Fibroblast of mammary gland (primary cell): ENCODE results near the gene NTN1.

Experiments used
- DNase-seq: peaks from one replicate; pipeline ENCODE4 v3.0.0-alpha.2; 2010; ENCODE audit warnings: low read depth
- H3K4me3 ChIP-seq: 2 replicates; pipeline ENCODE4 v1.5.1; 2011; ENCODE audit warnings: low read depth, mild to moderate bottlenecking, low read length, moderate library complexity; ENCODE audit not compliant: control insufficient read depth
- CTCF ChIP-seq: conservative IDR thresholded peaks from 2 replicates; pipeline ENCODE4 v1.5.1; 2011; ENCODE audit warnings: low read depth, low read length, inconsistent platforms; ENCODE audit not compliant: control insufficient read depth, insufficient read depth

Gene NTN1

GRCh38 chr17:9036336-9036735 lies 15.0 kb downstream of the NTN1 start:
- no peak for DNase-seq
- no peak overlapping the region for H3K4me3 ChIP-seq
- no peak for TF ChIP-seq CTCF

- no peak overlapping the region for H3K4me3 ChIP-seq
- no peak for TF ChIP-seq CTCF
- DNase-seq = no peak
These were observed 16.4 kb downstream of the NTN1 start for GRCh38 chr17:9037736-9038135.

- no peak for DNase-seq
- no peak overlapping the region for H3K4me3 ChIP-seq
- no peak for TF ChIP-seq CTCF
These were observed 17.1 kb downstream of the NTN1 start for GRCh38 chr17:9038380-9038779.

GRCh38 chr17:9044772-9045463 lies 23.6 kb downstream of the NTN1 start:
- H3K4me3 ChIP-seq = no peak overlapping the region
- no peak for DNase-seq
- no peak for TF ChIP-seq CTCF

GRCh38 chr17:9050801-9051401 lies 29.6 kb downstream of the NTN1 start:
- H3K4me3 ChIP-seq = no peak overlapping the region
- DNase-seq = no peak
- TF ChIP-seq CTCF = no peak

- no peak for DNase-seq
- no peak overlapping the region for H3K4me3 ChIP-seq
- no peak for TF ChIP-seq CTCF
These were observed 30.3 kb downstream of the NTN1 start for GRCh38 chr17:9051561-9051960.
